K562 (cell line): ENCODE measurements around the gene OOSP4B. TPM values are rescaled to one million over a fixed set of nuclear protein-coding genes. Genes with fewer than 3 reads are reported as not detected.

Experiments used
- ATAC-seq: fragments of 200-7000 bp; cut with Tn5 transposase; 3 replicates; pipeline ENCODE4 v1.9.1; 2020; ENCODE audit warnings: moderate library complexity
- BruUV-seq: library from RNA; stranded (reverse); fragments of 400-500 nt; replicated peaks from 2 replicates; lab custom pipeline; 2021; lab: Mats Ljungman, UMichigan
- CTCF ChIA-PET: fragments of 300-600 bp; formaldehyde crosslinking; extraction: SDS; loops from one replicate; lab custom pipeline; 2021; ENCODE audit warnings: low intra/inter-chr PET ratio; lab: Yijun Ruan, JAX
- POLR2A ChIA-PET: fragments of 300-600, 350-650 bp; sonication (Branson Sonifier 250); formaldehyde crosslinking; extraction: SDS; loops from one replicate; lab custom pipeline; 2021; ENCODE audit warnings: antibody characterized with exemption, inconsistent platforms; lab: Yijun Ruan, JAX
- DNase-seq, 4 experiments: peaks; one replicate each; pipeline versions ENCODE4 v3.0.0 to v3.0.0-alpha.2; 2011 to 2018; ENCODE audit warnings: low spot score in 3 of 4, mixed read lengths in 3 of 4; ENCODE audit errors: extremely low read depth in 1 of 4
- FAIRE-seq: peaks from 2 replicates; lab custom pipeline; 2011; peaks lifted over from hg19 to GRCh38; lab: Jason Lieb, UNC
- H2AFZ ChIP-seq: 2 replicates; pipeline ENCODE4 v1.6.0; 2011; ENCODE audit warnings: low read depth, low read length, control low read depth, inconsistent platforms
- H3K27ac ChIP-seq: fragments of 200-600 bp; 3 replicates; pipeline ENCODE4 v1.8.0; 2011; ENCODE audit warnings: low read depth, mild to moderate bottlenecking, control low read depth, inconsistent platforms, low read length, moderate library complexity, mixed read lengths; ENCODE audit errors: extremely low read depth
- H3K27me3 ChIP-seq, 2 experiments: fragments of 300-600 bp in 1 of 2; 2 replicates in 1 of 2; 3 replicates in 1 of 2; pipeline versions ENCODE4 v1.6.0 to v1.8.0; 2011; ENCODE audit warnings: inconsistent platforms in 2 of 2, low read length in 2 of 2, mild to moderate bottlenecking in 1 of 2, mixed read lengths in 1 of 2, moderate library complexity in 1 of 2; ENCODE audit not compliant: control insufficient read depth in 2 of 2, insufficient read depth in 2 of 2
- H3K36me3 ChIP-seq: fragments of 300-600 bp; 3 replicates; pipeline ENCODE4 v1.8.0; 2011; ENCODE audit warnings: mild to moderate bottlenecking, low read length, inconsistent platforms; ENCODE audit not compliant: control insufficient read depth, insufficient read depth
- H3K4me1 ChIP-seq, 2 experiments: fragments of 200-600 bp in 1 of 2; replicated peaks in 1 of 2; 2 replicates in 1 of 2; 3 replicates in 1 of 2; pipeline versions ENCODE4 v1.5.1 to v1.8.0; 2011; ENCODE audit warnings: inconsistent platforms in 2 of 2, low read length in 2 of 2, mild to moderate bottlenecking in 1 of 2, mixed read lengths in 1 of 2, moderate library complexity in 1 of 2; ENCODE audit not compliant: control insufficient read depth in 2 of 2, insufficient read depth in 2 of 2
- H3K4me2 ChIP-seq: 2 replicates; pipeline ENCODE4 v1.6.1; 2011; ENCODE audit warnings: low read length, control low read depth, inconsistent platforms, mixed read lengths; ENCODE audit not compliant: insufficient read depth
- H3K4me3 ChIP-seq: fragments of 200-600 bp; sonication (generic), shearing (Covaris generic); 2 replicates; pipeline ENCODE4 v1.5.1; 2016; ENCODE audit warnings: control low read depth, inconsistent platforms
- H3K79me2 ChIP-seq: fragments of 200-600 bp; 3 replicates; pipeline ENCODE4 v1.8.0; 2011; ENCODE audit warnings: low read length, inconsistent platforms; ENCODE audit not compliant: control insufficient read depth, insufficient read depth
- H3K9ac ChIP-seq, 2 experiments: 2 replicates each; pipeline versions ENCODE4 v1.6.0 to v1.6.1; 2011; ENCODE audit warnings: low read depth in 2 of 2, low read length in 2 of 2, control low read depth in 1 of 2, inconsistent platforms in 1 of 2, mild to moderate bottlenecking in 1 of 2, mixed read lengths in 1 of 2; ENCODE audit not compliant: insufficient read depth in 1 of 2
- H3K9me1 ChIP-seq: one replicate; pipeline ENCODE4 v1.6.0; 2011; ENCODE audit warnings: inconsistent platforms, mild to moderate bottlenecking, low read length, moderate library complexity; ENCODE audit not compliant: control insufficient read depth, insufficient read depth
- H3K9me3 ChIP-seq: replicated peaks from 2 replicates; pipeline ENCODE4 v1.5.1; 2011; ENCODE audit warnings: low read depth, low read length, inconsistent platforms; ENCODE audit not compliant: control insufficient read depth, insufficient read depth
- H4K20me1 ChIP-seq: replicated peaks from 2 replicates; pipeline ENCODE4 v1.6.1; 2011; ENCODE audit warnings: low read length, inconsistent platforms, mixed read lengths; ENCODE audit not compliant: control insufficient read depth, insufficient read depth
- BCL6 ChIP-seq: fragments of 250-450 bp; sonication (Bioruptor Pico); IDR thresholded peaks from 2 replicates; pipeline ENCODE4 v1.4.0; 2020
- CCAR2 ChIP-seq: fragments of 200-400 bp; formaldehyde crosslinking; IDR thresholded peaks from 2 replicates; pipeline ENCODE4 v1.6.1; 2017; ENCODE audit warnings: mild to moderate bottlenecking, low read depth, low read length
- CEBPG ChIP-seq, 3 experiments: fragments of 200-800 bp in 1 of 3; sonication (Bioruptor generic) in 1 of 3; sonication (generic) in 1 of 3; formaldehyde crosslinking in 1 of 3; IDR thresholded peaks in 2 of 3; conservative IDR thresholded peaks in 1 of 3; 2 replicates each; pipeline versions ENCODE4 v1.6.1 to v1.8.0; 2016 to 2022; ENCODE audit warnings: missing compliant biosample characterization in 2 of 3, missing genetic modification characterization in 2 of 3, mild to moderate bottlenecking in 1 of 3, missing genetic modification reagents in 1 of 3
- ESRRB ChIP-seq: fragments of 250-450 bp; sonication (Bioruptor Pico); IDR thresholded peaks from 2 replicates; pipeline ENCODE4 v1.5.0; 2020; ENCODE audit warnings: mild to moderate bottlenecking, moderate library complexity, borderline replicate concordance
- HDAC8 ChIP-seq: fragments of 450-650 bp; IDR thresholded peaks from 2 replicates; pipeline ENCODE4 v1.6.1; 2016; ENCODE audit warnings: mild to moderate bottlenecking, missing genetic modification characterization, moderate library complexity, missing compliant biosample characterization
- JUNB ChIP-seq: fragments of 450-650 bp; formaldehyde crosslinking; conservative IDR thresholded peaks from 2 replicates; pipeline ENCODE4 v1.4.0; 2020; ENCODE audit warnings: mild to moderate bottlenecking
- MAZ ChIP-seq, 2 experiments: fragments of 450-650 bp in 1 of 2; sonication (generic) in 1 of 2; formaldehyde crosslinking; IDR thresholded peaks in 1 of 2; conservative IDR thresholded peaks in 1 of 2; 2 replicates each; pipeline versions ENCODE4 v1.4.0 to v1.5.0; 2020; ENCODE audit warnings: mild to moderate bottlenecking in 1 of 2, missing genetic modification reagents in 1 of 2
- RBFOX2 ChIP-seq: fragments of 200-400 bp; formaldehyde crosslinking; IDR thresholded peaks from 2 replicates; pipeline ENCODE4 v1.6.1; 2017; ENCODE audit warnings: low read depth, mild to moderate bottlenecking, low read length, moderate library complexity
- SMAD3 ChIP-seq: fragments of 450-650 bp; formaldehyde crosslinking; conservative IDR thresholded peaks from 2 replicates; pipeline ENCODE4 v1.4.0; 2020; ENCODE audit warnings: mild to moderate bottlenecking
- SMAD4 ChIP-seq: fragments of 250-450 bp; sonication (Bioruptor Pico); conservative IDR thresholded peaks from 2 replicates; pipeline ENCODE4 v1.8.0; 2021; ENCODE audit warnings: inconsistent platforms, mild to moderate bottlenecking, moderate library complexity
- TCF15 ChIP-seq: fragments of 250-450 bp; sonication (Bioruptor Pico); IDR thresholded peaks from 2 replicates; pipeline ENCODE4 v1.8.0; 2022; ENCODE audit warnings: moderate library complexity, mild to moderate bottlenecking, inconsistent platforms
- ZNF165 ChIP-seq: fragments of 250-450 bp; sonication (Bioruptor Pico); IDR thresholded peaks from 2 replicates; pipeline ENCODE4 v1.4.0; 2020; ENCODE audit warnings: borderline replicate concordance
- ZNF589 ChIP-seq: fragments of 200-800 bp; sonication (Bioruptor generic); IDR thresholded peaks from 2 replicates; pipeline ENCODE4 v1.6.1; 2016; ENCODE audit warnings: low read depth, missing genetic modification characterization, missing compliant biosample characterization
- ZNF644 ChIP-seq: fragments of 200-800 bp; sonication (Bioruptor generic); IDR thresholded peaks from 2 replicates; pipeline ENCODE4 v1.6.1; 2016; ENCODE audit warnings: low read depth, missing genetic modification characterization, missing compliant biosample characterization
- ZNF740 ChIP-seq, 3 experiments: fragments of 200-800 bp in 1 of 3; sonication (Bioruptor generic) in 1 of 3; sonication (generic) in 1 of 3; formaldehyde crosslinking in 1 of 3; IDR thresholded peaks; 2 replicates each; pipeline versions ENCODE4 v1.6.1 to v1.8.0; 2016 to 2022; ENCODE audit warnings: mild to moderate bottlenecking in 2 of 3, missing compliant biosample characterization in 2 of 3, missing genetic modification characterization in 2 of 3, missing genetic modification reagents in 1 of 3
- WGBS: fragments of 100-300 bp; shearing (Covaris generic); methylation state at CpG from one replicate; pipeline ENCODE4 v1.1.6; 2016; ENCODE audit warnings: low coverage, mixed read lengths; ENCODE audit not compliant: insufficient coverage; ENCODE audit errors: missing lambda C conversion rate; 5-methylcytosine and 5-hydroxymethylcytosine counted together
- in situ Hi-C: fragments of 300-500 bp; cut with MboI; formaldehyde crosslinking; loops from 4 replicates; pipeline ENCODE4 v1.15.0; 2018; ENCODE audit warnings: inconsistent platforms, mixed read lengths
- intact Hi-C: fragments of 100-400 bp; cut with micrococcal nuclease; formaldehyde crosslinking; loops from 2 replicates; pipeline ENCODE4 v1.14.2; 2022
- polyA plus RNA-seq, 8 experiments: library from polyadenylated mRNA; depleted of rRNA in 4 of 8; stranded (reverse) in 5 of 8; unstranded in 3 of 8; fragments of >200 nt; fragmentation: Nextera tagmentation in 2 of 8; fragmentation: Illumina TruSeq in 1 of 8; extraction: Ambion mirVana in 2 of 8; extraction: Trizol in 1 of 8; gene quantifications; 2 replicates each; pipeline versions ENCODE4 v1.2.1 to v1.2.3, GENCODE V29; 2011 to 2014; ENCODE audit warnings: inconsistent platforms in 1 of 8, missing spikeins in 1 of 8
- total RNA-seq, 7 experiments: library from RNA; depleted of rRNA in 6 of 7; stranded (reverse); fragments of >200 nt in 6 of 7; fragmentation: Illumina TruSeq in 2 of 7; extraction: Trizol in 2 of 7; gene quantifications; 2 replicates each; pipeline versions ENCODE4 v1.2.1 to v1.2.3, GENCODE V29; 2011 to 2021; ENCODE audit warnings: low replicate concordance in 1 of 7
- TF ChIP-seq, protein P1 (sequence below): fragments of 450-650 bp; formaldehyde crosslinking; IDR thresholded peaks from 2 replicates; pipeline ENCODE4 v1.4.0; 2020; ENCODE audit warnings: mild to moderate bottlenecking, moderate library complexity

OOSP4B gene
- total and polyA plus RNA-seq, 9 of the 15 experiments (the other 6 are each of a cell fraction or from before 2014, with no cell fraction given): 0.10 to 0.43 (median 0.15) TPM; not detected in 5

DNA sequence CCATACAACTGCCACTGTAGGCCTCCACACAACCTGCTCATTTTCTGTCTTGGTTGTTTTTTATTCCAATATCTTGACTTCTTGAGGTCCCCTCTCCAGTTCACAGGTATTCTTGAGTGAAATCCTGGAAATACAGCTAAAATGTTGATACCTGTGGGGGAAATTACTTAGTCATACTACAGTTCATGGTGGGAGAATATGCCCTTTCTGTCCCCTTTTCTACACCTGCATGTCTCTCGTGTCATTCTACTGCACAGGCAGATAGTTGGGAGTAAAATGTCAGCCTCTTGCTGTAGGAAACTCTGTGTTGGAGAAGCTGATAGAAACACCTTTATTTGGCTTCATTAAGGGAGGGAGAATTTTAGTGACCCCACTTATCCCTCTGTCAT lies 48.6 kb upstream of the OOSP4B start:
- DNase-seq (no peak), FAIRE-seq (no peak), ATAC-seq (peak; percentile 55)
- Histone ChIP-seq H2AFZ (peak overlapping the region; percentile 43), H3K79me2 (no peaks in the 10 kb centered on the region), H3K27ac (peak overlapping the region; percentile 76), H3K36me3 (no peaks in the 10 kb centered on the region), H3K27me3 (no peaks in the 10 kb centered on the region), H3K9me1 (no peaks in the 10 kb centered on the region), H4K20me1 (no peaks in the 10 kb centered on the region), H3K4me1 (peaks cover 0 to 21% of the 10 kb centered on the region in 2 experiments; a peak in 3 of 5 replicates), H3K9ac (peak overlapping the region in 1 of 2 experiments; percentile 51; a peak in 2 of 4 replicates), H3K4me2 (peak overlapping the region; percentile 49), H3K9me3 (peaks cover 18% of the 10 kb centered on the region), H3K4me3 (no peak overlapping the region)
- in situ Hi-C loops (no loop called here), intact Hi-C loops (loop anchor here (1.0 to 5.0 kb wide), 2 partner anchors 88 to 224 kb away; partner anchors contain the start of gene MS4A3)
- 6% methylated on average over 1 of the region's 1 CpG for WGBS
- ChIA-PET POLR2A (interaction anchor here (0.6 to 1.3 kb wide), 2 partner anchors 19 to 20 kb away, joined by 3 read pairs; no protein-coding TSS in a partner anchor), CTCF (no interaction called here)
- BruUV-seq: no TSS peak
- 0 out of 4 replicates have a peak, but pooled peaks of 1 of the 2 experiments have one; percentile 3 for TF ChIP-seq MAZ (CRISPR knock-in tag; conservative IDR thresholded peaks at IDR 0.05 in 1 of 2, IDR thresholded peaks at IDR 0.05 in 1 of 2)
- peak; percentile 36; the same call in 1 of the 2 replicates for TF ChIP-seq BCL6 (CRISPR knock-in tag)
- TF ChIP-seq, protein P1, sequence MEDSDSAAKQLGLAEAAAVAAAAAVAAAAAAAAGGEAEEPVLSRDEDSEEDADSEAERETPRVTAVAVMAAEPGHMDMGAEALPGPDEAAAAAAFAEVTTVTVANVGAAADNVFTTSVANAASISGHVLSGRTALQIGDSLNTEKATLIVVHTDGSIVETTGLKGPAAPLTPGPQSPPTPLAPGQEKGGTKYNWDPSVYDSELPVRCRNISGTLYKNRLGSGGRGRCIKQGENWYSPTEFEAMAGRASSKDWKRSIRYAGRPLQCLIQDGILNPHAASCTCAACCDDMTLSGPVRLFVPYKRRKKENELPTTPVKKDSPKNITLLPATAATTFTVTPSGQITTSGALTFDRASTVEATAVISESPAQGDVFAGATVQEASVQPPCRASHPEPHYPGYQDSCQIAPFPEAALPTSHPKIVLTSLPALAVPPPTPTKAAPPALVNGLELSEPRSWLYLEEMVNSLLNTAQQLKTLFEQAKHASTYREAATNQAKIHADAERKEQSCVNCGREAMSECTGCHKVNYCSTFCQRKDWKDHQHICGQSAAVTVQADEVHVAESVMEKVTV (CRISPR knock-in tag): 0 out of 2 replicates have a peak, but pooled peaks have one; percentile 5
- peak; percentile 25; the same call in 1 of the 2 replicates for TF ChIP-seq ZNF589 (CRISPR knock-in tag)
- no peak for TF ChIP-seq CCAR2
- 0 out of 2 replicates have a peak, but pooled peaks have one; percentile 39 for TF ChIP-seq ZNF165 (CRISPR knock-in tag)
- TF ChIP-seq RBFOX2: peak; percentile 29; the same call in 1 of the 2 replicates
- TF ChIP-seq HDAC8 (tag): 0 out of 2 replicates have a peak, but pooled peaks have one; percentile 41
- TF ChIP-seq SMAD3 (CRISPR knock-in tag): peak; percentile 3; the same call in 1 of the 2 replicates
- peak; percentile 14; the same call in 1 of the 2 replicates for TF ChIP-seq TCF15 (CRISPR knock-in tag)
- TF ChIP-seq SMAD4: 0 out of 2 replicates have a peak, but pooled peaks have one; percentile 20
- no peak for TF ChIP-seq ESRRB (CRISPR knock-in tag)
- no peak for TF ChIP-seq CEBPG (CRISPR knock-in tag; IDR thresholded peaks at IDR 0.05)
- peak in 1 of 2 experiments; percentile 5; a peak in 1 of 4 replicates for TF ChIP-seq CEBPG (tag; conservative IDR thresholded peaks at IDR 0.05 in 1 of 2, IDR thresholded peaks at IDR 0.05 in 1 of 2)
- no peak for TF ChIP-seq ZNF740 (CRISPR knock-in tag; IDR thresholded peaks at IDR 0.05)
- 0 out of 4 replicates have a peak, but pooled peaks of 1 of the 2 experiments have one; percentile 50 for TF ChIP-seq ZNF740 (tag; IDR thresholded peaks at IDR 0.05)
- TF ChIP-seq ZNF644 (tag): peak; percentile 20; the same call in 1 of the 2 replicates
- TF ChIP-seq JUNB (CRISPR knock-in tag): no peak
